ENCODE data around the gene MED1.
"Not testable (repeated sequence)": the region's sequence is repeated elsewhere in the genome, so short reads cannot be mapped to it uniquely, and the experiment has no call there.

- not testable (repeated sequence) for TF ChIP-seq EZH2phosphoT487 (IDR thresholded peaks at IDR 0.05; ENCODE audit: insufficient read depth, low read depth); EZH2 (IDR thresholded peaks at IDR 0.05; ENCODE audit: insufficient read depth, poor library complexity, severe bottlenecking)
Measured at GRCh38 chr17:39487490-39487889, 36.4 kb upstream of the MED1 start.

All from GM23248 (cell line).